CD1c-positive myeloid dendritic cell (primary cell): ENCODE measurements around the gene SYNE2.

Source experiments
- DNase-seq: peaks from one replicate; pipeline ENCODE4 v3.0.0-alpha.2; 2016; ENCODE audit errors: extremely low spot score

SYNE2 gene

GRCh38 chr14:63960926-63961567 lies 108.2 kb downstream of the SYNE2 start:
- DNase-seq = no peak

- DNase-seq = no peak
Observed at GRCh38 chr14:63962906-63963305, 110.1 kb downstream of the SYNE2 start.

- no peak for DNase-seq
Observed at GRCh38 chr14:63963439-63963838, 110.6 kb downstream of the SYNE2 start.

GRCh38 chr14:63964113-63964512 lies 111.3 kb downstream of the SYNE2 start:
- no peak for DNase-seq

GRCh38 chr14:63966407-63966806 lies 113.6 kb downstream of the SYNE2 start:
- DNase-seq = no peak

- DNase-seq = no peak
Observed at GRCh38 chr14:63972323-63972932, 119.6 kb downstream of the SYNE2 start.

- no peak for DNase-seq
Observed at GRCh38 chr14:63974176-63974575, 121.4 kb downstream of the SYNE2 start.

- DNase-seq = no peak
Observed at GRCh38 chr14:63981569-63981968, 128.8 kb downstream of the SYNE2 start.

GRCh38 chr14:63982156-63982555 lies 129.4 kb downstream of the SYNE2 start:
- DNase-seq = no peak

GRCh38 chr14:63982629-63983028 lies 129.8 kb downstream of the SYNE2 start:
- DNase-seq = no peak

- no peak for DNase-seq
Observed at GRCh38 chr14:63986789-63987533, 134.2 kb downstream of the SYNE2 start.

GRCh38 chr14:63988579-63988978 lies 135.8 kb downstream of the SYNE2 start:
- no peak for DNase-seq

- DNase-seq = no peak
Observed at GRCh38 chr14:63991833-63992232, 139.0 kb downstream of the SYNE2 start.

- no peak for DNase-seq
Observed at GRCh38 chr14:63992858-63993257, 140.1 kb downstream of the SYNE2 start.

- no peak for DNase-seq
Observed at GRCh38 chr14:63993992-63994391, 141.2 kb downstream of the SYNE2 start.

GRCh38 chr14:63995285-63995684 lies 142.5 kb downstream of the SYNE2 start:
- DNase-seq = no peak

GRCh38 chr14:63996016-63996415 lies 143.2 kb downstream of the SYNE2 start:
- DNase-seq = no peak

- no peak for DNase-seq
Observed at GRCh38 chr14:63996625-63997220, 143.9 kb downstream of the SYNE2 start.

GRCh38 chr14:64000749-64001148 lies 147.9 kb downstream of the SYNE2 start:
- no peak for DNase-seq

- DNase-seq = no peak
Observed at GRCh38 chr14:64005822-64006221, 153.0 kb downstream of the SYNE2 start.

GRCh38 chr14:64008016-64008415 lies 155.2 kb downstream of the SYNE2 start:
- DNase-seq = no peak

GRCh38 chr14:64012003-64012402 lies 159.2 kb downstream of the SYNE2 start:
- DNase-seq = no peak

- no peak for DNase-seq
Observed at GRCh38 chr14:64012720-64013119, 159.9 kb downstream of the SYNE2 start.
